H9 (cell line): ENCODE results near the gene PRSS22. TPM values are rescaled to one million over a fixed set of nuclear protein-coding genes. Genes with fewer than 3 reads are reported as not detected.

ENCODE experiments used
- DNase-seq: peaks from one replicate; pipeline ENCODE4 v3.0.0-alpha.2; 2017
- H2AFZ ChIP-seq: one replicate; pipeline ENCODE4 v1.6.1; 2013; ENCODE audit warnings: mild to moderate bottlenecking, low read length, control low read depth, moderate library complexity
- H2AK5ac ChIP-seq: 2 replicates; pipeline ENCODE4 v1.6.1; 2013; ENCODE audit warnings: low read length, control low read depth, mixed read lengths; ENCODE audit not compliant: insufficient read length
- H2BK120ac ChIP-seq: one replicate; pipeline ENCODE4 v1.6.1; 2013; ENCODE audit warnings: low read depth, mild to moderate bottlenecking, low read length, control low read depth, inconsistent platforms; ENCODE audit not compliant: poor library complexity, severe bottlenecking
- H2BK12ac ChIP-seq: 2 replicates; pipeline ENCODE4 v1.6.1; 2013; ENCODE audit warnings: low read length, control low read depth, mixed read lengths, low read depth; ENCODE audit not compliant: insufficient read length
- H2BK15ac ChIP-seq: 2 replicates; pipeline ENCODE4 v1.6.1; 2013; ENCODE audit warnings: low read depth, low read length, control low read depth
- H2BK20ac ChIP-seq: one replicate; pipeline ENCODE4 v1.6.1; 2013; ENCODE audit warnings: low read depth, mild to moderate bottlenecking, low read length, control low read depth, inconsistent platforms; ENCODE audit not compliant: poor library complexity, severe bottlenecking
- H2BK5ac ChIP-seq: 2 replicates; pipeline ENCODE4 v1.6.1; 2013; ENCODE audit warnings: low read length, control low read depth, mixed read lengths; ENCODE audit not compliant: insufficient read length
- H3K14ac ChIP-seq: 2 replicates; pipeline ENCODE4 v1.6.1; 2013; ENCODE audit warnings: low read length, control low read depth; ENCODE audit not compliant: insufficient read depth
- H3K18ac ChIP-seq: 2 replicates; pipeline ENCODE4 v1.6.1; 2013; ENCODE audit warnings: low read depth, mild to moderate bottlenecking, mixed read lengths, low read length, control low read depth; ENCODE audit not compliant: insufficient read length
- H3K23ac ChIP-seq: 2 replicates; pipeline ENCODE4 v1.6.1; 2013; ENCODE audit warnings: low read length, control low read depth, mixed read lengths, low read depth; ENCODE audit not compliant: insufficient read length
- H3K23me2 ChIP-seq: 2 replicates; pipeline ENCODE4 v1.6.1; 2013; ENCODE audit warnings: low read depth, mild to moderate bottlenecking, mixed read lengths, low read length, control low read depth; ENCODE audit not compliant: insufficient read length, poor library complexity, severe bottlenecking
- H3K27ac ChIP-seq: 2 replicates; pipeline ENCODE4 v1.5.1; 2013; ENCODE audit warnings: low read length, control low read depth, mixed read lengths, low read depth; ENCODE audit not compliant: insufficient read length
- H3K27me3 ChIP-seq: 2 replicates; pipeline ENCODE4 v1.6.1; 2013; ENCODE audit warnings: low read length, control low read depth, inconsistent platforms; ENCODE audit not compliant: insufficient read depth
- H3K4ac ChIP-seq: 2 replicates; pipeline ENCODE4 v1.6.1; 2013; ENCODE audit warnings: low read depth, mild to moderate bottlenecking, control low read depth, inconsistent platforms, low read length, moderate library complexity
- H3K4me1 ChIP-seq: 2 replicates; pipeline ENCODE4 v1.6.1; 2013; ENCODE audit warnings: low read length, control low read depth, inconsistent platforms; ENCODE audit not compliant: insufficient read depth
- H3K4me2 ChIP-seq: 2 replicates; pipeline ENCODE4 v1.6.1; 2013; ENCODE audit warnings: low read length, control low read depth, mixed read lengths; ENCODE audit not compliant: insufficient read length, insufficient read depth
- H3K56ac ChIP-seq: 2 replicates; pipeline ENCODE4 v1.6.1; 2013; ENCODE audit warnings: low read depth, mild to moderate bottlenecking, mixed read lengths, low read length, control low read depth; ENCODE audit not compliant: insufficient read length
- H3K79me1 ChIP-seq: 2 replicates; pipeline ENCODE4 v1.6.1; 2013; ENCODE audit warnings: low read depth, mild to moderate bottlenecking, moderate library complexity, low read length, control low read depth, inconsistent platforms; ENCODE audit not compliant: insufficient read depth, poor library complexity, severe bottlenecking
- H3K79me2 ChIP-seq: 2 replicates; pipeline ENCODE4 v1.6.1; 2013; ENCODE audit warnings: low read length, control low read depth, inconsistent platforms; ENCODE audit not compliant: insufficient read depth
- H3K9ac ChIP-seq: 2 replicates; pipeline ENCODE4 v1.6.1; 2013; ENCODE audit warnings: low read length, control low read depth, mixed read lengths; ENCODE audit not compliant: insufficient read length; ENCODE audit errors: extremely low read depth
- H3K9me3 ChIP-seq: one replicate; pipeline ENCODE4 v1.6.1; 2013; ENCODE audit warnings: low read depth, low read length, inconsistent platforms; ENCODE audit not compliant: control insufficient read depth
- H3T11ph ChIP-seq: one replicate; pipeline ENCODE4 v1.6.1; 2013; ENCODE audit warnings: mild to moderate bottlenecking, low read length, control low read depth, inconsistent platforms
- H4K20me1 ChIP-seq: one replicate; pipeline ENCODE4 v1.6.1; 2013; ENCODE audit not compliant: control insufficient read depth, insufficient read length, insufficient read depth
- H4K5ac ChIP-seq: 2 replicates; pipeline ENCODE4 v1.6.1; 2013; ENCODE audit warnings: low read depth, mild to moderate bottlenecking, mixed read lengths, low read length, control low read depth; ENCODE audit not compliant: insufficient read length
- H4K8ac ChIP-seq: replicated peaks from 2 replicates; pipeline ENCODE4 v1.6.1; 2013; ENCODE audit warnings: low read length, control low read depth, mixed read lengths, low read depth; ENCODE audit not compliant: insufficient read length
- H4K91ac ChIP-seq: 2 replicates; pipeline ENCODE4 v1.6.1; 2013; ENCODE audit warnings: low read depth, mild to moderate bottlenecking, moderate library complexity, mixed read lengths, low read length, control low read depth; ENCODE audit not compliant: insufficient read length
- H3K27ac Mint-ChIP-seq, 3 experiments: 2 replicates in 2 of 3; 3 replicates in 1 of 3; pipeline ENCODE4 v1.8.0; 2020 to 2021; ENCODE audit warnings: mixed read lengths in 3 of 3, mild to moderate bottlenecking in 1 of 3, moderate library complexity in 1 of 3
- H3K27me3 Mint-ChIP-seq: 2 replicates; pipeline ENCODE4 v1.8.0; 2021; ENCODE audit warnings: low read depth, mild to moderate bottlenecking, moderate library complexity, mixed read lengths
- H3K36me3 Mint-ChIP-seq, 3 experiments: 2 replicates in 2 of 3; 3 replicates in 1 of 3; pipeline ENCODE4 v1.8.0; 2020 to 2021; ENCODE audit warnings: low read depth in 3 of 3, mixed read lengths in 3 of 3; ENCODE audit not compliant: insufficient read depth in 1 of 3
- H3K4me1 Mint-ChIP-seq, 2 experiments: 2 replicates each; pipeline ENCODE4 v1.8.0; 2020; ENCODE audit warnings: mixed read lengths in 2 of 2
- H3K4me3 Mint-ChIP-seq, 2 experiments: 2 replicates in 1 of 2; 3 replicates in 1 of 2; pipeline ENCODE4 v1.8.0; 2020 to 2021; ENCODE audit warnings: mild to moderate bottlenecking in 2 of 2, mixed read lengths in 2 of 2, moderate library complexity in 1 of 2
- H3K9me3 Mint-ChIP-seq, 2 experiments: 2 replicates in 1 of 2; 3 replicates in 1 of 2; pipeline ENCODE4 v1.8.0; 2020; ENCODE audit warnings: mild to moderate bottlenecking in 2 of 2, mixed read lengths in 2 of 2, moderate library complexity in 1 of 2
- CTCF ChIP-seq: fragments of 200-600 bp; sonication (generic); conservative IDR thresholded peaks from 3 replicates; pipeline ENCODE4 v1.8.0; 2021; ENCODE audit warnings: antibody characterized with exemption, mild to moderate bottlenecking
- WGBS: extraction: QIAGEN DNeasy Blood & Tissue Kit; methylation state at CpG from one replicate; pipeline ENCODE4 v1.1.7; 2013; ENCODE audit warnings: missing lambda C conversion rate, low lambda C conversion rate, mixed read lengths; ENCODE audit not compliant: insufficient read length; ENCODE audit errors: extremely low coverage; 5-methylcytosine and 5-hydroxymethylcytosine counted together
- total RNA-seq: library from RNA; stranded (reverse); gene quantifications from 2 replicates; pipeline ENCODE4 v1.2.1, GENCODE V29; 2021

PRSS22 gene
- total RNA-seq, 1 experiment from 2014 or later: 1.9 TPM

GRCh38 chr16:2898831-2899563 lies 41.0 kb upstream of the PRSS22 start:
- WGBS: no CpG with 5 or more reads among the region's 10 CpGs
- Histone ChIP-seq H3K23me2 (peaks cover 3% of the 10 kb centered on the region), H3K79me1 (no peaks in the 10 kb centered on the region), H2AFZ (no peak overlapping the region), H3K4me1 (no peaks in the 10 kb centered on the region), H4K5ac (no peak overlapping the region), H3K79me2 (no peaks in the 10 kb centered on the region), H4K91ac (no peak overlapping the region), H3K4me2 (no peak overlapping the region), H4K8ac (no peak overlapping the region), H3K9ac (no peak overlapping the region), H2AK5ac (no peak overlapping the region), H2BK12ac (no peak overlapping the region), H2BK20ac (no peak overlapping the region), H2BK15ac (no peak overlapping the region), H2BK5ac (no peak overlapping the region), H2BK120ac (no peak overlapping the region), H3K14ac (no peak overlapping the region), H3K23ac (no peak overlapping the region), H3K18ac (no peak overlapping the region), H3K27me3 (no peaks in the 10 kb centered on the region), H3K9me3 (no peaks in the 10 kb centered on the region), H3T11ph (no peak overlapping the region), H3K27ac (no peak overlapping the region), H4K20me1 (peaks cover 2% of the 10 kb centered on the region), H3K56ac (no peak overlapping the region), H3K4ac (no peak overlapping the region)
- Mint-ChIP-seq H3K4me3 (no peak overlapping the region), H3K27me3 (no peaks in the 10 kb centered on the region; the same call in 1 of the 2 replicates), H3K4me1 (peaks cover 3% of the 10 kb centered on the region in 2 experiments), H3K27ac (no peak overlapping the region; a peak in 1 of 7 replicates), H3K9me3 (peaks cover 0 to 3% of the 10 kb centered on the region in 2 experiments; a peak in 1 of 5 replicates), H3K36me3 (peaks cover 0 to 2% (median 0%) of the 10 kb centered on the region in 3 experiments; a peak in 2 of 7 replicates)
- TF ChIP-seq CTCF: no peak
- DNase-seq: no peak
